GM18508 (cell line): ENCODE measurements around the gene CAMP.
"Not testable (repeated sequence)": the region's sequence is repeated elsewhere in the genome, so short reads cannot be mapped to it uniquely, and the experiment has no call there.

Experiments
- ATAC-seq: cut with Tn5 transposase; IDR thresholded peaks from one replicate; pipeline ENCODE4 v1.9.1; 2021; ENCODE audit warnings: moderate number of reproducible peaks; ENCODE audit not compliant: insufficient read depth, unreplicated experiment

The CAMP gene

GRCh38 chr3:48247401-48247811 is 24.1 kb downstream of the CAMP start:
- ATAC-seq, result no peak

- no peak for ATAC-seq
Observed at GRCh38 chr3:48248095-48248850, 25.0 kb downstream of the CAMP start.

GRCh38 chr3:48256557-48256956 is 33.3 kb downstream of the CAMP start:
- no peak for ATAC-seq

GRCh38 chr3:48258530-48258929 is 35.2 kb downstream of the CAMP start:
- no peak for ATAC-seq

- ATAC-seq, result no peak
Observed at GRCh38 chr3:48267782-48268181, 44.5 kb downstream of the CAMP start.

GRCh38 chr3:48268381-48268935 is 45.2 kb downstream of the CAMP start:
- no peak for ATAC-seq

GRCh38 chr3:48268936-48269561 is 45.8 kb downstream of the CAMP start:
- no peak for ATAC-seq

- no peak for ATAC-seq
Observed at GRCh38 chr3:48269592-48269991, 46.3 kb downstream of the CAMP start.

GRCh38 chr3:48270306-48270705 is 47.0 kb downstream of the CAMP start:
- no peak for ATAC-seq

- not testable (repeated sequence) for ATAC-seq
Observed at GRCh38 chr3:48271223-48271622, 47.9 kb downstream of the CAMP start.

- ATAC-seq, result no peak
Observed at GRCh38 chr3:48271763-48272498, 48.6 kb downstream of the CAMP start.

- ATAC-seq, result no peak
Observed at GRCh38 chr3:48273594-48274211, 50.4 kb downstream of the CAMP start.

GRCh38 chr3:48274452-48274851 is 51.2 kb downstream of the CAMP start:
- ATAC-seq, result no peak
